MG63 (cell line): ENCODE data around the gene RPP25L. TPM values are rescaled to one million over a fixed set of nuclear protein-coding genes. Genes with fewer than 3 reads are reported as not detected.
A peak's percentile ranks its signal among the peaks of the same experiment; 100 is the strongest.

ENCODE experiments used
- DNase-seq: peaks from one replicate; pipeline ENCODE4 v3.0.0-alpha.2; 2020
- H3K27me3 ChIP-seq: fragments of 250-450 bp; sonication (Bioruptor Pico); 2 replicates; pipeline ENCODE4 v1.5.1; 2020; ENCODE audit warnings: mild to moderate bottlenecking, moderate library complexity
- H3K36me3 ChIP-seq: fragments of 250-450 bp; sonication (Bioruptor Pico); 2 replicates; pipeline ENCODE4 v1.5.1; 2020; ENCODE audit warnings: mild to moderate bottlenecking, moderate library complexity
- H3K4me3 ChIP-seq: fragments of 250-450 bp; sonication (Bioruptor Pico); 2 replicates; pipeline ENCODE4 v1.5.1; 2020; ENCODE audit warnings: mild to moderate bottlenecking, moderate library complexity
- H3K9me3 ChIP-seq: fragments of 250-450 bp; sonication (Bioruptor Pico); 2 replicates; pipeline ENCODE4 v1.5.1; 2020; ENCODE audit warnings: mild to moderate bottlenecking, moderate library complexity
- total RNA-seq: library from RNA; depleted of rRNA; stranded (reverse); fragments of >200 nt; shearing (Covaris generic); gene quantifications from 2 replicates; pipeline ENCODE4 v1.2.3, GENCODE V29; 2014; ENCODE audit warnings: low replicate concordance

RPP25L gene
- total RNA-seq, 1 experiment from 2014 or later: 30.0 TPM

GRCh38 chr9:34600908-34601307, 11.0 kb downstream of the RPP25L start:
- H3K4me3 ChIP-seq: no peak overlapping the region
- no peak for DNase-seq
- no peaks in the 10 kb centered on the region for H3K36me3 ChIP-seq
- no peaks in the 10 kb centered on the region for H3K27me3 ChIP-seq
- no peaks in the 10 kb centered on the region for H3K9me3 ChIP-seq

- Histone ChIP-seq H3K27me3 (no peaks in the 10 kb centered on the region), H3K36me3 (no peaks in the 10 kb centered on the region), H3K9me3 (no peaks in the 10 kb centered on the region), H3K4me3 (no peak overlapping the region)
- DNase-seq: no peak
These were observed 12.4 kb downstream of the RPP25L start for GRCh38 chr9:34599546-34599945.

- no peaks in the 10 kb centered on the region for H3K36me3 ChIP-seq
- DNase-seq: no peak
- H3K9me3 ChIP-seq: no peaks in the 10 kb centered on the region
- peaks cover 2% of the 10 kb centered on the region for H3K27me3 ChIP-seq
- no peak overlapping the region for H3K4me3 ChIP-seq
These were observed 17.7 kb downstream of the RPP25L start for GRCh38 chr9:34594177-34594576.

- peaks cover 13% of the 10 kb centered on the region for H3K27me3 ChIP-seq
These were observed 18.8 kb downstream of the RPP25L start for GRCh38 chr9:34592895-34593601.

GRCh38 chr9:34591917-34592866, 19.7 kb downstream of the RPP25L start:
- no peaks in the 10 kb centered on the region for H3K36me3 ChIP-seq
- no peak overlapping the region for H3K4me3 ChIP-seq
- peaks cover 20% of the 10 kb centered on the region for H3K27me3 ChIP-seq
- H3K9me3 ChIP-seq: no peaks in the 10 kb centered on the region
- DNase-seq: no peak

More at GRCh38 chr9:34592895-34593601, 18.8 kb downstream of the RPP25L start:
- H3K36me3 ChIP-seq: no peaks in the 10 kb centered on the region
- H3K4me3 ChIP-seq: no peak overlapping the region
- no peak for DNase-seq
- H3K9me3 ChIP-seq: no peaks in the 10 kb centered on the region

- H3K4me3 ChIP-seq: no peak overlapping the region
- no peaks in the 10 kb centered on the region for H3K9me3 ChIP-seq
- no peaks in the 10 kb centered on the region for H3K36me3 ChIP-seq
- peaks cover 25% of the 10 kb centered on the region for H3K27me3 ChIP-seq
- peak; percentile 63 for DNase-seq
These were observed 20.5 kb downstream of the RPP25L start for GRCh38 chr9:34591248-34591916.

- Histone ChIP-seq H3K9me3 (no peaks in the 10 kb centered on the region), H3K27me3 (peaks cover 25% of the 10 kb centered on the region), H3K4me3 (no peak overlapping the region), H3K36me3 (no peaks in the 10 kb centered on the region)
- DNase-seq: no peak
These were observed 21.3 kb downstream of the RPP25L start for GRCh38 chr9:34590381-34591247.

- Histone ChIP-seq H3K4me3 (peak within 1 kb of the TSS; percentile 29), H3K36me3 (no peaks in the 10 kb centered on the region), H3K27me3 (peaks cover 25% of the 10 kb centered on the region), H3K9me3 (no peaks in the 10 kb centered on the region)
- peak; percentile 33 for DNase-seq
These were observed 22.1 kb downstream of the RPP25L start, which contains the start of gene CNTFR for GRCh38 chr9:34589636-34590380. Gene CNTFR (minus strand): TSS chr9:34589724. CDS start chr9:34568981, 20,743 bp downstream.

GRCh38 chr9:34588671-34589635, 22.9 kb downstream of the RPP25L start:
- Histone ChIP-seq H3K4me3 (no peak overlapping the region; the same call in 1 of the 2 replicates), H3K27me3 (peaks cover 25% of the 10 kb centered on the region), H3K36me3 (no peaks in the 10 kb centered on the region), H3K9me3 (no peaks in the 10 kb centered on the region)
- DNase-seq: no peak

GRCh38 chr9:34587271-34587670, 24.6 kb downstream of the RPP25L start:
- Histone ChIP-seq H3K4me3 (no peak overlapping the region), H3K36me3 (no peaks in the 10 kb centered on the region), H3K9me3 (no peaks in the 10 kb centered on the region), H3K27me3 (peaks cover 25% of the 10 kb centered on the region)
- no peak for DNase-seq

GRCh38 chr9:34585946-34586669, 25.8 kb downstream of the RPP25L start:
- Histone ChIP-seq H3K4me3 (no peak overlapping the region), H3K9me3 (no peaks in the 10 kb centered on the region), H3K36me3 (no peaks in the 10 kb centered on the region), H3K27me3 (peaks cover 25% of the 10 kb centered on the region)
- DNase-seq: no peak

GRCh38 chr9:34584970-34585369, 26.9 kb downstream of the RPP25L start:
- no peak overlapping the region for H3K4me3 ChIP-seq
- H3K27me3 ChIP-seq: peaks cover 25% of the 10 kb centered on the region
- no peak for DNase-seq
- no peaks in the 10 kb centered on the region for H3K9me3 ChIP-seq
- no peaks in the 10 kb centered on the region for H3K36me3 ChIP-seq

GRCh38 chr9:34582787-34583186, 29.1 kb downstream of the RPP25L start:
- DNase-seq: no peak
- no peak overlapping the region for H3K4me3 ChIP-seq
- peaks cover 9% of the 10 kb centered on the region for H3K27me3 ChIP-seq
- no peaks in the 10 kb centered on the region for H3K9me3 ChIP-seq
- no peaks in the 10 kb centered on the region for H3K36me3 ChIP-seq

GRCh38 chr9:34581318-34581717, 30.6 kb downstream of the RPP25L start:
- Histone ChIP-seq H3K4me3 (no peak overlapping the region), H3K9me3 (no peaks in the 10 kb centered on the region), H3K27me3 (no peaks in the 10 kb centered on the region), H3K36me3 (no peaks in the 10 kb centered on the region)
- DNase-seq: no peak
